ENCODE measurements around the gene MARCHF4. TPM values are rescaled to one million over a fixed set of nuclear protein-coding genes. Genes with fewer than 3 reads are reported as not detected.

MARCHF4 gene
- total RNA-seq, 1 experiment from 2014 or later = not detected

- TF ChIP-seq YY1 (IDR thresholded peaks at IDR 0.05; ENCODE audit: extremely low read depth, insufficient replicate concordance, low read depth, low read length) (no peak), ATF3 (IDR thresholded peaks at IDR 0.05) (no peak), SP1 (IDR thresholded peaks at IDR 0.05; ENCODE audit: low read depth) (no peak), ZFX (IDR thresholded peaks at IDR 0.05) (no peak), CBX3 (IDR thresholded peaks at IDR 0.05; ENCODE audit: low read depth) (no peak), JUND (IDR thresholded peaks at IDR 0.05) (no peak), SIN3A (IDR thresholded peaks at IDR 0.05; ENCODE audit: low read depth) (no peak), EZH2phosphoT487 (IDR thresholded peaks at IDR 0.05; ENCODE audit: borderline replicate concordance) (no peak), TCF7L2 (IDR thresholded peaks at IDR 0.05; ENCODE audit: borderline replicate concordance, extremely low read depth, insufficient read depth, insufficient read length) (no peak)
- TF ChIP-seq, protein P1, sequence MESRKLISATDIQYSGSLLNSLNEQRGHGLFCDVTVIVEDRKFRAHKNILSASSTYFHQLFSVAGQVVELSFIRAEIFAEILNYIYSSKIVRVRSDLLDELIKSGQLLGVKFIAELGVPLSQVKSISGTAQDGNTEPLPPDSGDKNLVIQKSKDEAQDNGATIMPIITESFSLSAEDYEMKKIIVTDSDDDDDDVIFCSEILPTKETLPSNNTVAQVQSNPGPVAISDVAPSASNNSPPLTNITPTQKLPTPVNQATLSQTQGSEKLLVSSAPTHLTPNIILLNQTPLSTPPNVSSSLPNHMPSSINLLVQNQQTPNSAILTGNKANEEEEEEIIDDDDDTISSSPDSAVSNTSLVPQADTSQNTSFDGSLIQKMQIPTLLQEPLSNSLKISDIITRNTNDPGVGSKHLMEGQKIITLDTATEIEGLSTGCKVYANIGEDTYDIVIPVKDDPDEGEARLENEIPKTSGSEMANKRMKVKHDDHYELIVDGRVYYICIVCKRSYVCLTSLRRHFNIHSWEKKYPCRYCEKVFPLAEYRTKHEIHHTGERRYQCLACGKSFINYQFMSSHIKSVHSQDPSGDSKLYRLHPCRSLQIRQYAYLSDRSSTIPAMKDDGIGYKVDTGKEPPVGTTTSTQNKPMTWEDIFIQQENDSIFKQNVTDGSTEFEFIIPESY (IDR thresholded peaks at IDR 0.05; ENCODE audit: extremely low read depth, insufficient replicate concordance, low read length) = no peak
Measured at GRCh38 chr2:216327447-216327935, 44.8 kb downstream of the MARCHF4 start (continued).

Other genes with a start within 250 kb of the MARCHF4 start
- 18.0 TPM for gene SMARCAL1, start 40.0 kb upstream of the MARCHF4 start, total RNA-seq (2021; ENCODE audit: unreplicated experiment)
- 3,018 TPM for gene RPL37A, start 126.4 kb upstream of the MARCHF4 start, total RNA-seq (2021; ENCODE audit: unreplicated experiment)

Measured in HCT116 (cell line).